GOT3 (cell line): Measurements from ENCODE around the gene HIVEP1.

Experiments
- DNase-seq: peaks from one replicate; lab custom pipeline; 2025; ENCODE audit warnings: mixed read lengths; lab: John Stamatoyannopoulos, UW

The HIVEP1 gene

DNA sequence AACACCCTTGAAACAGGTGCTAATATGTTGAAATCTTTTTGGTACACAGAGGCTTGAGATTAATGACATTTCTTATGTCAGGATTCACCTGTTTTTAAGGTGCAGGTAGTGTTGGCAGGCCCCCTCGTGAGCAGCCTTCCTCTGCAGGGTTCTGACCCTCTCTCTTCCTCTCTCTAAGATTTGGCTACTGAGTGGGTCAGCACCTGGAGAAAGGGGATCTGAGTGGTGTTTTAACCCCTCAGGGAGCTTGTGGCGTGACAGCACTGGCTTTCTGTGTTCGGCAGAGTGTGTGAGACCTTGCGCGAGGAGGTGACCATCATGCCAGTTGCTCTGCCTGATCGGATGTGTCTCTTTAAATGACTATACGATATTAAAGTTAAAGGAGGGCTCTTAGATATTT lies 37.1 kb downstream of the HIVEP1 start:
- DNase-seq = no peak

DNA sequence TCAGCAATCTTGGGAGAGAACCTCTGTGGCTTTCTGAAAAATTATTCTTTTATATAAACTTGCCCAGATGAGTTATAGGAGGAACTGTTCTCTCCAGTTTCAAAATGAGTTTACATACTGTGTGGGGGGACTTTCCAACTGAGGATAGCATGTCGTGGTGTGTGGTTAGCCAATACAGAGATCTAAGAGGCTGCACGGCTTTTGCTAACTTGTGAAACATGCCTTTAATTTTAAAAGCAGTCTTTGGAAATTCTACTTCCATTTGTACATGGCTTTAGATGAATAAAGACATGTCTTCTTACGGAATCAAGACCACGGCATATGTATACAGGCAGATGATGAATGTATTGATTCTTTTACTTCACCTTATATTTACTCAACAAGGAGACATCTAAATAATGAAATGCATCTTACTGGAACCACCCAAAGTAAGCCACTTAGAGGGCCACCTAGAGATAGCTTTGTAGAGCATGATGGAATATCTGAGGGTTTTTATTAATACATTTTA lies 39.8 kb downstream of the HIVEP1 start:
- no peak for DNase-seq

DNA sequence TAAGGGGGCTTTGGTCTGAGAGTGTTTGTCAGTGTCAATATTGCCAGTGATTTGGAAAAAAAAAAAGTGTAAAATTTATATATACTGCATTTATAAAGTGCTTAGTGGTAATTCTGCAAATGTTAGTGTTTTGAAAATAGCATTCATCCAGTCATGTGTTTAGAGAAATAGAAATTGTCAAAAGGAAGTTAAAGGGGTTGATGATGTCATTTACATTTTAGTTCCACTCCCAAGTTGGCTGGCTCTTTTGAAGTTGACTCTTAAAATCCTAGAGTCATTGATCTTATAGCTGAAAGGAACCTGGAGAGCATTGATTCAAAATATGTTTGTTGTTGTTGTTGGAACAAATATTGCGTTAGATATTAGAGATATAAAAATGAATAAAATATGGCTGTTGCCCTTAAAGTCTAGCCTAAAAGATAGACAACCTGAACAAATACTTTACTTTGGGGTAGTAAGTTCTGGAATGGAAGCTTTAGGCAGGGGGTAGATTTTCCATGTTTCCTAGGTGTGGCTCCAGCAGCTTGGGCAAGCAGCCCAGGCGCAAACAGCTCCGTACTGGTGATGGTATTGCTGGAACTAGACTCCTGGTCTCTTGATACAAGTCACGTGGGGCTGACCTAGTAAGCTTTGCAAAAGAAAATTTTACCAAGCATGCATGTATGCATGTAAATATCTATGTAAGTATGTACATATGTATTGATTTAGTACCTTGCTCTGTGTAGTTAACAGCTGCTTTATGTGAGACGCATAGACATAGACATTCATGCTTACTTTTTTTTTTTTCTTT lies 46.3 kb downstream of the HIVEP1 start:
- no peak for DNase-seq

- DNase-seq = no peak
Observed at GRCh38 chr6:12060780-12061609, 48.9 kb downstream of the HIVEP1 start.

DNA sequence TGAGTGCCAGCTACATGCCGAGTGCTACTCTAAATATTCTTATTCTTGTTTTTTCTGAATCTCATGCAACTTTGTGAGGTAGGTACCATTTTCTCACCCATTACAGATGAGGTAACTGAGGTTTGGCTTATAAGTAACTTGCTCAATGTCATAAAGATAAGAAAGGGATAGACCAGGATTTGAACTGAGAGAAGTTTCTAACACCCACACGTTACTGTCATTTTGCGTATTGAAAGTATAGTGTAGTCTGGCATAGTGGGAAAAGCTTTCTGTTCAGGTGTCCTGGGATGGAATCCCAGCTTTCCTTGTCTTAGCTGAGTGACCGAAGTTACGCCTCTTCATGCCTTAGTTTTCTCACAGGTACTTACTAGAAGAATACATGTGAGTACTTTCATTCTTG lies 50.5 kb downstream of the HIVEP1 start:
- DNase-seq = no peak

GRCh38 chr6:12064131-12064530 lies 52.0 kb downstream of the HIVEP1 start:
- no peak for DNase-seq

DNA sequence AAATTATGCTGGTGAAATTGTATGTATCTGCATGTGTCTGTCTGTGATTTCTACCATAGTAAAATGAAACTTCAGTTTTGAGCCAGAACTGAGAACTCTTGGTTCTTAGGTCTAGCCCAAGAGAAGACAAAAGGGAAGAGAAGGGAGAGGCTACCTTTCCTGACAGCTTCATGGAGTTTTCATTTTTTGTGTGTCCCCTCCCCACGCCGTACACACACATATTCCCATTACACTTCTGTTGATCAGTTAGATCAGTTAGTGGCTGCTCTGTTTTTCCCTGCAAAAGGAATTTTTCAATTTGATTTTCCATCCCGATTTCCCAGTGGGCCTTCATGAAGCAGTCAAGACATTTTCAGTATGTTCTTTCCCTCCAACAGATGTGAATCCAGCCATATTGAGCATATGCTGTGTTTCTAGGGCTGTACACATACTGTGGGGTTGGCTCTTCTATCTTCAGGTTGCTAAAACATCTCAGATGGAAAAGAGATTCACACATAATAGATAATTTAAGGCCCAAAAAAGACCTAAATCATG lies 52.5 kb downstream of the HIVEP1 start:
- DNase-seq = no peak

DNA sequence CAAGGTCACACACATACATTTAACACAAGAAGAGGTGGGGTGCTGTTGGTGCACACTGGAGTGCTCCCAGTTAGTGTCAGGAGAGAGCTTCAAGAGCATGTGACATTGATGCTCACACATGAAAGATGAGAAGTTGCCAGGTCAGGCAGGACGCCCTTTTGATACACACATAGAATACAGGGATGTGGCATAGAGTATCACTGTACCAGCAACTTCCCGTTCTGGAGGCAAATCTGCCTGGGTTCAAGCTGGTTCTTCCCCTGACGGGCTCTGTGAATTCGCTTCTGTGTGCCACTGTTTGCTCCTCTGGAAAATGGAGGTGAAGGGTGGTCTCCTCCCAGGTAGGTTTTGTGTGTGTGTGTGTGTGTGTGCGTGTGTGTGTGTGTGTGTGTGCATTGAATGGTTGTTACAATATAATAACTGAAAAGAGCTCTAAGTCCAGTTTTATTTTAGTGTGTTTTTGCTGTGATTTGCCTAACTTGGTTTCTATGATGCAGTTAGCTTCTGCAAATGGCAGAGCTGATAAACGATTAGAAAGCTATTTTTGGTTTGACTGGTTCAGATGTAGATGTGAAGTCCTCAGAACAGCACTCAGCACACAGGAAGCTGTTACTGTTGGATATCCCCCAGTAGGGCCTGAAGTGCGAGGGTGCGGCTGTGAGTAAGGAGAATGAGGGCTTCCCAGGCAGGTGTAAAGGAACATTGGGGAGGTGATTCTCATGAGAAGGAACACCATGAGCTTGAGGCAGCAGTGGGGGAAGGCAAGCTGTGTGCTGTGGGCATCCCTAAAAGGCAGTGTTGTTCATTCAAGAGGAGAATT lies 53.4 kb downstream of the HIVEP1 start:
- no peak for DNase-seq

DNA sequence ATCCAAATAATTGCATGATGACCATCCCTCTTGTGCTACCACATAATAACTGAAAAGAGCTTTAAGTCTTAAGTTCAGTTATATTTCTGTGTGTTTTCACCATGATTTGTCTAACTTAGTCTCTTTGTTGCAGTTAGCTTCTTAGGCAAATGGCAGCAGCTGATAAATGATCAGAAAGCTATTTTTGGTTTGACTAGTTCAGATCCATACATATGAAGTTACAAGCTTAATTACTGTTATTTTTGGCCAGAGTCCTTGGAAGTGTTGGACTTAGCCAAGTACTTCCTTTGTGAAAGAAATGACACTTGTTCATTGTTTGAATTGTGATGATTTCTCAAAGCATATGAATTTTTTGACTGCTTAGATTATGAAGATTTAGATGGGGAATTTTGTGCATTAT lies 54.2 kb downstream of the HIVEP1 start:
- no peak for DNase-seq

DNA sequence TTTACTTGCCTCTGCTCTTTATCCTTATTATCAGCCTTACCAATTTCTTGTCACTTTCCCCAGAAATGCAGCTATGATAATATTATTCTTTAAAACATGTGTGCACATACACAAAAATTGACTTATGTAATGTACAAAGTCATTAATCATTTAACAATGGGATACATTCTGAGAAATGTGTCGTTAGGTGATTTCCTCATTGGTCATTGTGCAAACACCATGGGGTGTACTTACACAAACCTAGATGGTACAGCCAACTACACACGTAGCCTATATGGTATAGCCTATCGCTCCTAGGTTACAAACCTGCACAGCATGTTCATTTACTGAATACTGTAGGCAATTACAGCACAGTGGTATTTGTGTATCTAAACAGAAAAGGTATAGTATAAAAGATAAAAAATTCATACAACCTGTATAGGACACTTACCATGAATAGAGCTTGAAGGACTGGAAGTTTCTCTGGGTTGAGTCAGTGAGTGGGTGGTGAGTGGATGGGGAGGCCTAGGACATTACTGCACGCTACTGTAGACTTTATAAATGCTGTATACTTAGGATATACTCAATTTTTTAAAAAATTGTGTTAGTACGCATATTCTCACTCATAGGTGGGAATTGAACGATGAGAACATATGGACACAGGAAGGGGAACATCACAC lies 56.9 kb downstream of the HIVEP1 start:
- DNase-seq = no peak

- no peak for DNase-seq
Observed at GRCh38 chr6:12069891-12070529, 57.9 kb downstream of the HIVEP1 start.

DNA sequence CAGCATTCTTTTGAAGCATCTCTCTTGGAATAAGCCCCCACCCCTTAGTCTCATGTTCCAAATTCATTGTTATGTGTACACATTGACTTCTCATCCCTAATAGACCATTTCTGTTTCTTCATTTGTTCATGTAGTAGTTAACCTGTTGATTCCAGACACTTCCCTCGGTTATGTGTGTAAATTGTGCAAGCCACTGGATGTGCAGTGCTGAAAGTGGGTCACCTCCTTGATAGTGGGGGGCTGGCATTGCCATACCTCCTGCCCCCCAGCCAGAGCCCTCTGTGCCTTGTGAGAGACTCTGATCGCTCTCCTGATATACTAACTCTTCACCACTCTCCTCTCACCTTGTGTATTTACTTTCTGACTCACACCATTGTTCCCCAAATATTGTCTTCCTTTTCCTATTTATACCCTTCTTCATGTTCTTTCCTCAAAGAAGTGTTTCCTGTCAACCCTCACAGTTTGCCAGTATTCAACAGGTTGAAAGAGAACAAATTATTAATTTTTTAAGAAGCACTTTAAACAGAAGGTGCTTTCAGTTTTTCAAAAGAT lies 59.0 kb downstream of the HIVEP1 start:
- no peak for DNase-seq

DNA sequence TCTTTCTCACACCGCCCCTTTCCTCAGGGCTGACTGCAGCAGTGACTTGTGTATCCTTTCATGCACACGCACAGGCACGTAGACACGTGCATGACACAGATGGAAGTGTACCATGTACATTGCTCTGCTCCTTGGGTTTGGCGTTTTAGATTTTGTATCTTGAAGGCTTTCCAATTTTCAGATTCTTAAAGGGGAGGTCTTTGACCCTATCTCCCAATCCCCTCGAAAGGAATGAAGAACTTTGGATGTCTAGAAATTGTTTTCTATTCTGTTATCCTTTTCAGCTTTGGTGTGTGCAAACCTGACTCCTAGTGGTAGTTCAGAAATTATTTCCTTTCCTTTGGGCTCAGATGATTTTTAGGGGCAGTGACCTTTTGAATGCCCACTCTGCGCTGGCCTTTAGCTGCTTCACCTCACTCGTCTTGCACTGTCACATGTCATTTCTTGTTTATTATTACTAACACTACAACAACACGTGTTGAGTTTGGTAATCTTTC lies 63.0 kb downstream of the HIVEP1 start:
- no peak for DNase-seq

GRCh38 chr6:12077021-12077710 lies 65.1 kb downstream of the HIVEP1 start:
- DNase-seq = no peak

GRCh38 chr6:12078014-12078413 lies 65.9 kb downstream of the HIVEP1 start:
- no peak for DNase-seq

DNA sequence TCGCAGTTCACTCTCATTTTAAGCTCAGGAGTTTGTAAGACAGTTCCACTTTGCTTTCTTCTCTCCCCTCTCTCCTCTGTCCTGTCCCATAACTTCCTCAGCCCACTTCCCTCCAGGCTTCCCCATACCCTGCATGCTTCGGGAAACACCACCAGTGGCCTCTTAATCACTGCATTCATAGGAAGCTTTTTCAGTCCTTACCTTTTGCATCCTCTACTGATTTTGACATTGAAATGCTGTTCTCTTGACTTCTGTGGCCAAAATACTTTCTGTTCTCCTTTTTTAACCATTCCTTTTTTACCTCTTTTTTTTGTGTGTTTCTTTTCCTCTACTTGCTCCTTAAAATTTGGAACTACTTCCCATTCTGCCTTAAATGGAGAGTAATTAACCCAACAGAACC lies 69.7 kb downstream of the HIVEP1 start:
- DNase-seq = no peak

- DNase-seq = no peak
Observed at GRCh38 chr6:12082368-12082767, 70.3 kb downstream of the HIVEP1 start.

GRCh38 chr6:12083302-12083701 lies 71.2 kb downstream of the HIVEP1 start:
- DNase-seq = no peak

DNA sequence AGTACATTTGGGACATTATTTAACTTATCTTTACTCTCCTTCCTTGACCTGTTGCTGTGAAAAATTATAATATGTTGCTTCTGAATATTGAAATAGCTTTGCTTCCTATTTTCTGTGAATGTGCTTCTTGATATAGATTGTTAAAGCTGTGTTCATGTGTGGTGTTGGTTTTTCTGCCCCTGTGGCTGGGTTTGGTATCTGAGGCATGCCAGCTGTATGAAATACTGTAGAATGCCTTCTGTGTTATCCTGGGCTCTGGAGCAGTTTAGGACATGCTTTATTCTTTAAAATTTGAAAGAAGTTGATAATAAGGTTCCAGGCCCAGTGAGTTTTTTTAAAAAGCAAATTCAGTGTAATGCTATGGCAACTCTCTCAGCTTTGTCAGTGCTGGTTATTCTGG lies 71.7 kb downstream of the HIVEP1 start:
- no peak for DNase-seq

- no peak for DNase-seq
Observed at GRCh38 chr6:12084681-12085080, 72.6 kb downstream of the HIVEP1 start.
